H9 (cell line): Measurements from ENCODE around the gene FGR. TPM values are rescaled to one million over a fixed set of nuclear protein-coding genes. Genes with fewer than 3 reads are reported as not detected.

ENCODE experiments used
- DNase-seq: peaks from one replicate; pipeline ENCODE4 v3.0.0-alpha.2; 2017
- H2AFZ ChIP-seq: one replicate; pipeline ENCODE4 v1.6.1; 2013; ENCODE audit warnings: mild to moderate bottlenecking, low read length, control low read depth, moderate library complexity
- H2AK5ac ChIP-seq: 2 replicates; pipeline ENCODE4 v1.6.1; 2013; ENCODE audit warnings: low read length, control low read depth, mixed read lengths; ENCODE audit not compliant: insufficient read length
- H2BK120ac ChIP-seq: one replicate; pipeline ENCODE4 v1.6.1; 2013; ENCODE audit warnings: low read depth, mild to moderate bottlenecking, low read length, control low read depth, inconsistent platforms; ENCODE audit not compliant: poor library complexity, severe bottlenecking
- H2BK12ac ChIP-seq: 2 replicates; pipeline ENCODE4 v1.6.1; 2013; ENCODE audit warnings: low read length, control low read depth, mixed read lengths, low read depth; ENCODE audit not compliant: insufficient read length
- H2BK15ac ChIP-seq: 2 replicates; pipeline ENCODE4 v1.6.1; 2013; ENCODE audit warnings: low read depth, low read length, control low read depth
- H2BK20ac ChIP-seq: one replicate; pipeline ENCODE4 v1.6.1; 2013; ENCODE audit warnings: low read depth, mild to moderate bottlenecking, low read length, control low read depth, inconsistent platforms; ENCODE audit not compliant: poor library complexity, severe bottlenecking
- H2BK5ac ChIP-seq: 2 replicates; pipeline ENCODE4 v1.6.1; 2013; ENCODE audit warnings: low read length, control low read depth, mixed read lengths; ENCODE audit not compliant: insufficient read length
- H3K14ac ChIP-seq: 2 replicates; pipeline ENCODE4 v1.6.1; 2013; ENCODE audit warnings: low read length, control low read depth; ENCODE audit not compliant: insufficient read depth
- H3K18ac ChIP-seq: 2 replicates; pipeline ENCODE4 v1.6.1; 2013; ENCODE audit warnings: low read depth, mild to moderate bottlenecking, mixed read lengths, low read length, control low read depth; ENCODE audit not compliant: insufficient read length
- H3K23ac ChIP-seq: 2 replicates; pipeline ENCODE4 v1.6.1; 2013; ENCODE audit warnings: low read length, control low read depth, mixed read lengths, low read depth; ENCODE audit not compliant: insufficient read length
- H3K23me2 ChIP-seq: 2 replicates; pipeline ENCODE4 v1.6.1; 2013; ENCODE audit warnings: low read depth, mild to moderate bottlenecking, mixed read lengths, low read length, control low read depth; ENCODE audit not compliant: insufficient read length, poor library complexity, severe bottlenecking
- H3K27ac ChIP-seq: 2 replicates; pipeline ENCODE4 v1.5.1; 2013; ENCODE audit warnings: low read length, control low read depth, mixed read lengths, low read depth; ENCODE audit not compliant: insufficient read length
- H3K27me3 ChIP-seq: 2 replicates; pipeline ENCODE4 v1.6.1; 2013; ENCODE audit warnings: low read length, control low read depth, inconsistent platforms; ENCODE audit not compliant: insufficient read depth
- H3K4ac ChIP-seq: 2 replicates; pipeline ENCODE4 v1.6.1; 2013; ENCODE audit warnings: low read depth, mild to moderate bottlenecking, control low read depth, inconsistent platforms, low read length, moderate library complexity
- H3K4me1 ChIP-seq: 2 replicates; pipeline ENCODE4 v1.6.1; 2013; ENCODE audit warnings: low read length, control low read depth, inconsistent platforms; ENCODE audit not compliant: insufficient read depth
- H3K4me2 ChIP-seq: 2 replicates; pipeline ENCODE4 v1.6.1; 2013; ENCODE audit warnings: low read length, control low read depth, mixed read lengths; ENCODE audit not compliant: insufficient read length, insufficient read depth
- H3K56ac ChIP-seq: 2 replicates; pipeline ENCODE4 v1.6.1; 2013; ENCODE audit warnings: low read depth, mild to moderate bottlenecking, mixed read lengths, low read length, control low read depth; ENCODE audit not compliant: insufficient read length
- H3K79me1 ChIP-seq: 2 replicates; pipeline ENCODE4 v1.6.1; 2013; ENCODE audit warnings: low read depth, mild to moderate bottlenecking, moderate library complexity, low read length, control low read depth, inconsistent platforms; ENCODE audit not compliant: insufficient read depth, poor library complexity, severe bottlenecking
- H3K79me2 ChIP-seq: 2 replicates; pipeline ENCODE4 v1.6.1; 2013; ENCODE audit warnings: low read length, control low read depth, inconsistent platforms; ENCODE audit not compliant: insufficient read depth
- H3K9ac ChIP-seq: 2 replicates; pipeline ENCODE4 v1.6.1; 2013; ENCODE audit warnings: low read length, control low read depth, mixed read lengths; ENCODE audit not compliant: insufficient read length; ENCODE audit errors: extremely low read depth
- H3K9me3 ChIP-seq: one replicate; pipeline ENCODE4 v1.6.1; 2013; ENCODE audit warnings: low read depth, low read length, inconsistent platforms; ENCODE audit not compliant: control insufficient read depth
- H3T11ph ChIP-seq: one replicate; pipeline ENCODE4 v1.6.1; 2013; ENCODE audit warnings: mild to moderate bottlenecking, low read length, control low read depth, inconsistent platforms
- H4K20me1 ChIP-seq: one replicate; pipeline ENCODE4 v1.6.1; 2013; ENCODE audit not compliant: control insufficient read depth, insufficient read length, insufficient read depth
- H4K5ac ChIP-seq: 2 replicates; pipeline ENCODE4 v1.6.1; 2013; ENCODE audit warnings: low read depth, mild to moderate bottlenecking, mixed read lengths, low read length, control low read depth; ENCODE audit not compliant: insufficient read length
- H4K8ac ChIP-seq: replicated peaks from 2 replicates; pipeline ENCODE4 v1.6.1; 2013; ENCODE audit warnings: low read length, control low read depth, mixed read lengths, low read depth; ENCODE audit not compliant: insufficient read length
- H4K91ac ChIP-seq: 2 replicates; pipeline ENCODE4 v1.6.1; 2013; ENCODE audit warnings: low read depth, mild to moderate bottlenecking, moderate library complexity, mixed read lengths, low read length, control low read depth; ENCODE audit not compliant: insufficient read length
- H3K27ac Mint-ChIP-seq, 3 experiments: 2 replicates in 2 of 3; 3 replicates in 1 of 3; pipeline ENCODE4 v1.8.0; 2020 to 2021; ENCODE audit warnings: mixed read lengths in 3 of 3, mild to moderate bottlenecking in 1 of 3, moderate library complexity in 1 of 3
- H3K27me3 Mint-ChIP-seq: 2 replicates; pipeline ENCODE4 v1.8.0; 2021; ENCODE audit warnings: low read depth, mild to moderate bottlenecking, moderate library complexity, mixed read lengths
- H3K36me3 Mint-ChIP-seq, 3 experiments: 2 replicates in 2 of 3; 3 replicates in 1 of 3; pipeline ENCODE4 v1.8.0; 2020 to 2021; ENCODE audit warnings: low read depth in 3 of 3, mixed read lengths in 3 of 3; ENCODE audit not compliant: insufficient read depth in 1 of 3
- H3K4me1 Mint-ChIP-seq, 2 experiments: 2 replicates each; pipeline ENCODE4 v1.8.0; 2020; ENCODE audit warnings: mixed read lengths in 2 of 2
- H3K4me3 Mint-ChIP-seq, 2 experiments: 2 replicates in 1 of 2; 3 replicates in 1 of 2; pipeline ENCODE4 v1.8.0; 2020 to 2021; ENCODE audit warnings: mild to moderate bottlenecking in 2 of 2, mixed read lengths in 2 of 2, moderate library complexity in 1 of 2
- H3K9me3 Mint-ChIP-seq, 2 experiments: 2 replicates in 1 of 2; 3 replicates in 1 of 2; pipeline ENCODE4 v1.8.0; 2020; ENCODE audit warnings: mild to moderate bottlenecking in 2 of 2, mixed read lengths in 2 of 2, moderate library complexity in 1 of 2
- CTCF ChIP-seq: fragments of 200-600 bp; sonication (generic); conservative IDR thresholded peaks from 3 replicates; pipeline ENCODE4 v1.8.0; 2021; ENCODE audit warnings: antibody characterized with exemption, mild to moderate bottlenecking
- WGBS: extraction: QIAGEN DNeasy Blood & Tissue Kit; methylation state at CpG from one replicate; pipeline ENCODE4 v1.1.7; 2013; ENCODE audit warnings: missing lambda C conversion rate, low lambda C conversion rate, mixed read lengths; ENCODE audit not compliant: insufficient read length; ENCODE audit errors: extremely low coverage; 5-methylcytosine and 5-hydroxymethylcytosine counted together
- total RNA-seq: library from RNA; stranded (reverse); gene quantifications from 2 replicates; pipeline ENCODE4 v1.2.1, GENCODE V29; 2021

FGR gene
- total RNA-seq, 1 experiment from 2014 or later: not detected

GRCh38 chr1:27588256-27589232 is 46.4 kb downstream of the FGR start:
- H3K79me2 ChIP-seq: no peaks in the 10 kb centered on the region; the same call in 1 of the 2 replicates
- H3K79me1 ChIP-seq: no peaks in the 10 kb centered on the region
- no CpG with 5 or more reads among the region's 12 CpGs for WGBS
- no peak overlapping the region for H3K18ac ChIP-seq
- H3T11ph ChIP-seq: no peak overlapping the region
- no peaks in the 10 kb centered on the region; a peak in 1 of 7 replicates for H3K36me3 Mint-ChIP-seq
- no peak overlapping the region for H3K27ac Mint-ChIP-seq
- no peak overlapping the region for H3K4me2 ChIP-seq
- H3K4me1 ChIP-seq: peaks cover 3% of the 10 kb centered on the region; the same call in 1 of the 2 replicates
- no peak for TF ChIP-seq CTCF
- H3K23me2 ChIP-seq: no peaks in the 10 kb centered on the region
- H2BK120ac ChIP-seq: no peak overlapping the region
- no peak overlapping the region for H2BK20ac ChIP-seq
- H3K23ac ChIP-seq: no peak overlapping the region
- H2BK5ac ChIP-seq: peak overlapping the region; percentile 15
- H2AFZ ChIP-seq: no peak overlapping the region
- H3K27ac ChIP-seq: no peak overlapping the region
- no peak overlapping the region for H2BK15ac ChIP-seq
- no peaks in the 10 kb centered on the region for H4K20me1 ChIP-seq
- DNase-seq: no peak
- H3K27me3 ChIP-seq: no peaks in the 10 kb centered on the region
- H3K27me3 Mint-ChIP-seq: no peaks in the 10 kb centered on the region
- no peak overlapping the region for H3K9ac ChIP-seq
- no peak overlapping the region for H4K91ac ChIP-seq
- H3K9me3 Mint-ChIP-seq: no peaks in the 10 kb centered on the region
- H3K9me3 ChIP-seq: no peaks in the 10 kb centered on the region
- H3K56ac ChIP-seq: no peak overlapping the region
- H2AK5ac ChIP-seq: no peak overlapping the region
- no peak overlapping the region for H3K4me3 Mint-ChIP-seq
- H4K5ac ChIP-seq: no peak overlapping the region
- peaks cover 9 to 19% of the 10 kb centered on the region in 2 experiments; a peak in 3 of 4 replicates for H3K4me1 Mint-ChIP-seq
- H3K14ac ChIP-seq: no peak overlapping the region; the same call in 1 of the 2 replicates
- H3K4ac ChIP-seq: no peak overlapping the region
- H2BK12ac ChIP-seq: no peak overlapping the region
- H4K8ac ChIP-seq: no peak overlapping the region
